Tibial nerve (tissue), 4 donors: ENCODE results near the gene MROH2B.

Experiments used
- EP300 ChIP-seq, 2 donors: sonication (generic); formaldehyde crosslinking; IDR thresholded peaks; one replicate each; pipeline ENCODE4 v1.6.1; 2017; ENCODE audit warnings: antibody characterized with exemption in 2 of 2, mild to moderate bottlenecking in 1 of 2
- POLR2A ChIP-seq, 2 donors: fragments of 450-650 bp; IDR thresholded peaks; one replicate each; pipeline ENCODE4 v1.6.1; 2017; ENCODE audit warnings: antibody characterized with exemption in 2 of 2, mild to moderate bottlenecking in 2 of 2, moderate library complexity in 2 of 2
- TF ChIP-seq, protein P1 (sequence below), 5 experiments: fragments of 200-600 bp in 3 of 5; fragments of 450-650 bp in 2 of 5; sonication (generic) in 3 of 5; IDR thresholded peaks; one replicate each; pipeline ENCODE4 v1.5.1; 2016 to 2019; ENCODE audit warnings: antibody characterized with exemption in 5 of 5, mild to moderate bottlenecking in 3 of 5, moderate library complexity in 2 of 5

DNA sequence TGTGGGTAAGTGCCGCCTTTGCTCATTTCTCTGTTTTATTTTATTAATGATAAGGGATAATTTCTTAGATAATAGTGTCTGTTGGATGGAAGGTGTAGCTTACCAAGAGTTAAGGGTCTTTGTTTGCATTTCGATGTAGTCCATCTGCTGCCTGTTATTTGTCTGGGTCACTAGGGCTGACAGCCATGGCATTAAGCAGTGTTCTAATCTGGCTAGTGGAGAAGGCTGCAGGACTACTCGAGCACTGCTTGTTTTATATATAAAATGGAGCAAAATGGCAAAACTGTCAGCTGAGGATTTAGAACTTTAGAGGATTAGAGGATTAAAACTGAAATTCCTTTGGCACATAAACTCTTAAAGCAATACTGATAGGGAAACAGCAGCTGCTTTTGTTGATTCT, 94.3 kb downstream of the MROH2B start:
- TF ChIP-seq, protein P1, sequence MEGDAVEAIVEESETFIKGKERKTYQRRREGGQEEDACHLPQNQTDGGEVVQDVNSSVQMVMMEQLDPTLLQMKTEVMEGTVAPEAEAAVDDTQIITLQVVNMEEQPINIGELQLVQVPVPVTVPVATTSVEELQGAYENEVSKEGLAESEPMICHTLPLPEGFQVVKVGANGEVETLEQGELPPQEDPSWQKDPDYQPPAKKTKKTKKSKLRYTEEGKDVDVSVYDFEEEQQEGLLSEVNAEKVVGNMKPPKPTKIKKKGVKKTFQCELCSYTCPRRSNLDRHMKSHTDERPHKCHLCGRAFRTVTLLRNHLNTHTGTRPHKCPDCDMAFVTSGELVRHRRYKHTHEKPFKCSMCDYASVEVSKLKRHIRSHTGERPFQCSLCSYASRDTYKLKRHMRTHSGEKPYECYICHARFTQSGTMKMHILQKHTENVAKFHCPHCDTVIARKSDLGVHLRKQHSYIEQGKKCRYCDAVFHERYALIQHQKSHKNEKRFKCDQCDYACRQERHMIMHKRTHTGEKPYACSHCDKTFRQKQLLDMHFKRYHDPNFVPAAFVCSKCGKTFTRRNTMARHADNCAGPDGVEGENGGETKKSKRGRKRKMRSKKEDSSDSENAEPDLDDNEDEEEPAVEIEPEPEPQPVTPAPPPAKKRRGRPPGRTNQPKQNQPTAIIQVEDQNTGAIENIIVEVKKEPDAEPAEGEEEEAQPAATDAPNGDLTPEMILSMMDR (IDR thresholded peaks at IDR 0.05): no peak
- TF ChIP-seq EP300 (IDR thresholded peaks at IDR 0.05): no peak
- no peak for TF ChIP-seq POLR2A (IDR thresholded peaks at IDR 0.05)
